DND-41 (cell line): ENCODE data around the gene UQCC2.

Experiments used
- ATAC-seq: fragments of 200-7000 bp; cut with Tn5 transposase; 3 replicates; pipeline ENCODE4 v1.9.1; 2021; ENCODE audit warnings: low read depth; ENCODE audit not compliant: insufficient read depth
- DNase-seq: peaks from one replicate; pipeline ENCODE4 v3.0.0-alpha.2; 2020
- H2AFZ ChIP-seq: 2 replicates; pipeline ENCODE4 v1.6.0; 2012; ENCODE audit warnings: low read depth, low read length
- H3K27ac ChIP-seq: 2 replicates; pipeline ENCODE4 v1.5.1; 2012; ENCODE audit warnings: low read length, inconsistent platforms
- H3K27me3 ChIP-seq: fragments of 200-600 bp; sonication (generic); 2 replicates; pipeline ENCODE4 v1.6.0; 2012; ENCODE audit warnings: low read length, mild to moderate bottlenecking, inconsistent platforms; ENCODE audit not compliant: insufficient read depth, poor library complexity
- H3K36me3 ChIP-seq: 2 replicates; pipeline ENCODE4 v1.5.1; 2012; ENCODE audit warnings: low read length, inconsistent platforms; ENCODE audit not compliant: insufficient read depth
- H3K4me1 ChIP-seq: 2 replicates; pipeline ENCODE4 v1.5.1; 2012; ENCODE audit warnings: mild to moderate bottlenecking, low read length; ENCODE audit not compliant: insufficient read depth
- H3K4me2 ChIP-seq: 2 replicates; pipeline ENCODE4 v1.6.0; 2012; ENCODE audit warnings: mild to moderate bottlenecking, moderate library complexity, low read length, inconsistent platforms; ENCODE audit not compliant: insufficient read depth
- H3K4me3 ChIP-seq, 2 experiments: fragments of 200-600 bp in 1 of 2; shearing (Covaris generic) in 1 of 2; 2 replicates each; pipeline ENCODE4 v1.5.1; 2012 to 2016; ENCODE audit warnings: inconsistent platforms in 2 of 2, low read length in 2 of 2, mild to moderate bottlenecking in 2 of 2, low read depth in 1 of 2, moderate library complexity in 1 of 2
- H3K79me2 ChIP-seq: 2 replicates; pipeline ENCODE4 v1.6.0; 2012; ENCODE audit warnings: low read length, inconsistent platforms; ENCODE audit not compliant: insufficient read depth
- H3K9ac ChIP-seq: 2 replicates; pipeline ENCODE4 v1.6.0; 2012; ENCODE audit warnings: low read depth, mild to moderate bottlenecking, inconsistent platforms, low read length, moderate library complexity
- H3K9me3 ChIP-seq: 2 replicates; pipeline ENCODE4 v1.5.1; 2012; ENCODE audit warnings: low read length, moderate library complexity, mild to moderate bottlenecking, inconsistent platforms; ENCODE audit not compliant: insufficient read depth, severe bottlenecking
- H4K20me1 ChIP-seq: 2 replicates; pipeline ENCODE4 v1.6.0; 2012; ENCODE audit warnings: low read length; ENCODE audit not compliant: insufficient read depth
- EZH2 ChIP-seq: IDR thresholded peaks from 3 replicates; pipeline ENCODE4 v1.6.1; 2012; ENCODE audit warnings: borderline replicate concordance, low read depth, mild to moderate bottlenecking, moderate library complexity, low read length, inconsistent platforms; ENCODE audit not compliant: severe bottlenecking
- TF ChIP-seq, protein P1 (sequence below): IDR thresholded peaks from 2 replicates; pipeline ENCODE4 v1.5.1; 2012; ENCODE audit warnings: borderline replicate concordance, low read length, moderate library complexity, mild to moderate bottlenecking; ENCODE audit not compliant: poor library complexity, severe bottlenecking; ENCODE audit errors: extremely low read depth

Gene UQCC2

DNA sequence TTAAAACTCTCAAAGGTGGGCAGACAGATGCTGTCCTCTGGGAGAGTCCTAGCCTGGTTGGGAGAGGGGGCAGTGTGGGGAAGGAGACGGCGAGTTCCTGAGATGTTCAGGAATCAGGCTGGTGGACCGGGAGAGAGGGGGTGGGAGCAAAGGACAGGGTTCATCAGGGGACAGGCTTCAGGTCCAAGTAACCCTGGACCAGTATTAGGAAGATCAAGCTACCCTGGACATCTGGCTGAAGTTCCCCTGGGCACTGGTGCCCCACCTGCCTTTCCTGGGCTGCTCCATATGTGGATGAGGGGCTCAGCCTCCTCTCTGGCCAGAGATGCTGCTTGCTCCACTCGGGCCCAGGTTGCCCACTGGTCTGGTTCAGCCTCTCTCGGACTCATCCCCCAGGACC, 36.3 kb upstream of the UQCC2 start:
- Histone ChIP-seq H3K4me2 (no peak overlapping the region), H3K79me2 (no peaks in the 10 kb centered on the region), H3K27ac (no peak overlapping the region), H3K4me1 (peaks cover 7% of the 10 kb centered on the region), H3K9ac (no peak overlapping the region), H3K27me3 (peaks cover 4% of the 10 kb centered on the region), H2AFZ (no peak overlapping the region), H3K9me3 (no peaks in the 10 kb centered on the region), H3K4me3 (no peak overlapping the region), H3K36me3 (no peaks in the 10 kb centered on the region), H4K20me1 (peaks cover 10% of the 10 kb centered on the region; the same call in 1 of the 2 replicates)
- TF ChIP-seq EZH2, result no peak
- TF ChIP-seq, protein P1, sequence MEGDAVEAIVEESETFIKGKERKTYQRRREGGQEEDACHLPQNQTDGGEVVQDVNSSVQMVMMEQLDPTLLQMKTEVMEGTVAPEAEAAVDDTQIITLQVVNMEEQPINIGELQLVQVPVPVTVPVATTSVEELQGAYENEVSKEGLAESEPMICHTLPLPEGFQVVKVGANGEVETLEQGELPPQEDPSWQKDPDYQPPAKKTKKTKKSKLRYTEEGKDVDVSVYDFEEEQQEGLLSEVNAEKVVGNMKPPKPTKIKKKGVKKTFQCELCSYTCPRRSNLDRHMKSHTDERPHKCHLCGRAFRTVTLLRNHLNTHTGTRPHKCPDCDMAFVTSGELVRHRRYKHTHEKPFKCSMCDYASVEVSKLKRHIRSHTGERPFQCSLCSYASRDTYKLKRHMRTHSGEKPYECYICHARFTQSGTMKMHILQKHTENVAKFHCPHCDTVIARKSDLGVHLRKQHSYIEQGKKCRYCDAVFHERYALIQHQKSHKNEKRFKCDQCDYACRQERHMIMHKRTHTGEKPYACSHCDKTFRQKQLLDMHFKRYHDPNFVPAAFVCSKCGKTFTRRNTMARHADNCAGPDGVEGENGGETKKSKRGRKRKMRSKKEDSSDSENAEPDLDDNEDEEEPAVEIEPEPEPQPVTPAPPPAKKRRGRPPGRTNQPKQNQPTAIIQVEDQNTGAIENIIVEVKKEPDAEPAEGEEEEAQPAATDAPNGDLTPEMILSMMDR, result no peak
- ATAC-seq (no peak), DNase-seq (no peak)

DNA sequence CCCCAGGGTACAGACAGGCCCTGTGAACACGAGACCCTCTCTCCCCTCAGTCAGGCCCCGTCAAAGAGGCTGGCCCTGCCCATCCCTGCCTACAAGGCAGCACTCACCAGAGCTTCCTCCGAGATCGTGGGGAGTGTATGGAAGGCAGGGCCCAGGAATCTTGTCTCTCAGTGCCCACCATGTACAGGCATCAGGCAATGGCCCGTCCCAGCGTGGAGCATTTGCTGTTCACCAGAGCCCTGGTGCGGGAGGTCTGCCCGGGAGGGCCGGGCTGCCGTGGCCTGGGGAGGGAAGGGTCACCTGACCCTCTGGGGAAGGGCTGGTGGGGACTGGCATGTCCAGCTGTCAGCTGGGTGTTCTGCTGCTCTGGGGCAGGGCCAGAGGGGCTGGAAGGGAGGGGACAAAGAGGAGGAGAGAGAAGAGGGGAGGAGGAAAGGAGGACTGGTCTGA, 35.2 kb upstream of the UQCC2 start, which contains the start of gene IP6K3:
Gene IP6K3 (minus strand): TSS at position 255 of the 450 bp plus-strand sequence. CDS start 11,429 bp downstream, outside the sequence.
- ATAC-seq (no peak), DNase-seq (no peak)
- Histone ChIP-seq H3K27me3 (peaks cover 4% of the 10 kb centered on the region), H3K4me1 (no peaks in the 10 kb centered on the region), H3K79me2 (no peaks in the 10 kb centered on the region), H3K36me3 (no peaks in the 10 kb centered on the region), H3K27ac (no peak within 1 kb of the TSS), H3K4me3 (no peak within 1 kb of the TSS), H3K9me3 (no peaks in the 10 kb centered on the region), H3K9ac (no peak within 1 kb of the TSS), H3K4me2 (no peak within 1 kb of the TSS), H2AFZ (no peak within 1 kb of the TSS), H4K20me1 (peaks cover 10% of the 10 kb centered on the region; the same call in 1 of the 2 replicates)
- no peak for TF ChIP-seq EZH2
- TF ChIP-seq, protein P1, result no peak

DNA sequence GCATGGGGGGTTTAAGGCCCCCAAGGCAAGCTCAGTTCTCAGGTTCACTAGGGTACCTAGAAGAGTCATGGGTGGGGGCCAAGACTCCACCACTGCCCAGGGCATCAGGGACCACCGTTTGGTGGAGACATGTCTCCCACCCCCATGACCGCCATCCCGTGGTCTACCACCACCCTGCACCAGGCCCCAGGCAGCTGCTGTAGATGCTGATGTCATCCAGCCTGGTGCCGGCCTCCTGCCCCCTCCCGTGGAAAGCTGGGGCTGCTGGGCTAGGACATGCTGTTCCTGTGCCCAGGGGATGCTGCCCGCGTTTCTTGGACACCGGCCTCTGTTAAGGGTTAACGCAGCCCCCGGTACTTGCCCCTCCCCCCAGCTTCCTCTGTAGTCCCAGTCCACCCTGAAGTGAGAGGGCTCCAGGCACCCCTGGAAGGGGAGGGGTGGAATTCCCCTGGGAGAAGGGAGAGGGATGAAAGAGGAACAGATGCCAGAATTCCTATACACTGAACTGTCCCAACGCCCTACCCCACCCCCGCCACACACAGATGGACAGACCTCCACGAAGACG, 34.6 kb upstream of the UQCC2 start:
- H3K36me3 ChIP-seq, result no peaks in the 10 kb centered on the region
- H3K27ac ChIP-seq, result no peak overlapping the region
- H2AFZ ChIP-seq, result no peak overlapping the region
- H3K79me2 ChIP-seq, result no peaks in the 10 kb centered on the region
- no peaks in the 10 kb centered on the region for H3K4me1 ChIP-seq
- TF ChIP-seq EZH2, result no peak
- TF ChIP-seq, protein P1, result no peak
- H3K9ac ChIP-seq, result no peak overlapping the region
- no peak for DNase-seq
- peaks cover 4% of the 10 kb centered on the region for H3K27me3 ChIP-seq
- no peaks in the 10 kb centered on the region for H3K9me3 ChIP-seq
- no peak overlapping the region for H3K4me2 ChIP-seq
- no peak for ATAC-seq
- H3K4me3 ChIP-seq, result no peak overlapping the region
- peaks cover 10% of the 10 kb centered on the region; the same call in 1 of the 2 replicates for H4K20me1 ChIP-seq

DNA sequence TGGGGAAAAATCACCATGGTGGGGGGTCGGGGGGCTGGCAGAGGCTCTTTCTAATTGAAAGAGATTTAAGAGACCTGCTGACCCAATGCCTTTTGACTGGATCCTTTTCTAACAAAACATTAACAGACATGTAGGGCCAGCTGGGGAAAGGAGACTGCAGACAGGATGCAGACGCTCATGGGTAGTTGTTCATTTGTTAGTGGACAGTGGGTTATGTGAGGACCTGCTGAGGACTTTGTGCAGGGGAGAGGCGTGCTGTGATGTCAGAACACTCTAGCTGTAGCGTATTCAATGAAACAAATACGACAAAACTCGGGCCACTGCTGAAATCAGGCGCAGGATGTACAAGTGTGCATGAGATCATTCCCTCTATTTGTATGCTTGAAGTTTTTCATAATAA, 34.0 kb upstream of the UQCC2 start:
- no peak overlapping the region for H3K4me2 ChIP-seq
- ATAC-seq (no peak), DNase-seq (no peak)
- H3K27me3 ChIP-seq, result peaks cover 4% of the 10 kb centered on the region
- H3K36me3 ChIP-seq, result no peaks in the 10 kb centered on the region
- H3K79me2 ChIP-seq, result no peaks in the 10 kb centered on the region
- no peak overlapping the region for H3K9ac ChIP-seq
- no peak overlapping the region for H3K27ac ChIP-seq
- H2AFZ ChIP-seq, result no peak overlapping the region
- no peak overlapping the region for H3K4me3 ChIP-seq
- H4K20me1 ChIP-seq, result peaks cover 8% of the 10 kb centered on the region; the same call in 1 of the 2 replicates
- TF ChIP-seq, protein P1, result no peak
- no peak for TF ChIP-seq EZH2
- no peaks in the 10 kb centered on the region for H3K9me3 ChIP-seq
- H3K4me1 ChIP-seq, result no peaks in the 10 kb centered on the region
